ENCODE measurements around the gene WIPF3. TPM values are rescaled to one million over a fixed set of nuclear protein-coding genes. Genes with fewer than 3 reads are reported as not detected.

WIPF3 gene
- total and polyA plus RNA-seq, 4 donors, result 0.10 to 0.23 (median 0.14) TPM; not detected in 1

DNA sequence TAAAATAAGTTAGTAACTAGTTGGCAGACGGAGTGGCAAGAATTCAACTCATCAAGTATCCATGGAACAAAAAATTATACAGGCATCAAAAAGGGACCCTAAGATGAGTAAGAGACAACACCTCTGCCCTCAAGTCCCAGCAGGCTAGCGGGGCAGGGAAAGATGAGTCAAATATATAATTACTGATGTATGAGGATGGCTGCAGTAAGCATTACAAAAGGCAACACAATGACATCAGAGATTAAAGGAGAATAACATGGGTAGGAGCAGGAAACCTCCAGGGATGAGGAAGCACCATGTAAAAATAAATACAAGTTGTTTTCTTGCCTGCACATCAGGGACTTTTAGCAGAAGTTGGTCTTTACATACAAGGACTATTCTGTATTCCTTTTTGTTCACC lies 133.9 kb downstream of the WIPF3 start (continued):
- TF ChIP-seq, protein P1, sequence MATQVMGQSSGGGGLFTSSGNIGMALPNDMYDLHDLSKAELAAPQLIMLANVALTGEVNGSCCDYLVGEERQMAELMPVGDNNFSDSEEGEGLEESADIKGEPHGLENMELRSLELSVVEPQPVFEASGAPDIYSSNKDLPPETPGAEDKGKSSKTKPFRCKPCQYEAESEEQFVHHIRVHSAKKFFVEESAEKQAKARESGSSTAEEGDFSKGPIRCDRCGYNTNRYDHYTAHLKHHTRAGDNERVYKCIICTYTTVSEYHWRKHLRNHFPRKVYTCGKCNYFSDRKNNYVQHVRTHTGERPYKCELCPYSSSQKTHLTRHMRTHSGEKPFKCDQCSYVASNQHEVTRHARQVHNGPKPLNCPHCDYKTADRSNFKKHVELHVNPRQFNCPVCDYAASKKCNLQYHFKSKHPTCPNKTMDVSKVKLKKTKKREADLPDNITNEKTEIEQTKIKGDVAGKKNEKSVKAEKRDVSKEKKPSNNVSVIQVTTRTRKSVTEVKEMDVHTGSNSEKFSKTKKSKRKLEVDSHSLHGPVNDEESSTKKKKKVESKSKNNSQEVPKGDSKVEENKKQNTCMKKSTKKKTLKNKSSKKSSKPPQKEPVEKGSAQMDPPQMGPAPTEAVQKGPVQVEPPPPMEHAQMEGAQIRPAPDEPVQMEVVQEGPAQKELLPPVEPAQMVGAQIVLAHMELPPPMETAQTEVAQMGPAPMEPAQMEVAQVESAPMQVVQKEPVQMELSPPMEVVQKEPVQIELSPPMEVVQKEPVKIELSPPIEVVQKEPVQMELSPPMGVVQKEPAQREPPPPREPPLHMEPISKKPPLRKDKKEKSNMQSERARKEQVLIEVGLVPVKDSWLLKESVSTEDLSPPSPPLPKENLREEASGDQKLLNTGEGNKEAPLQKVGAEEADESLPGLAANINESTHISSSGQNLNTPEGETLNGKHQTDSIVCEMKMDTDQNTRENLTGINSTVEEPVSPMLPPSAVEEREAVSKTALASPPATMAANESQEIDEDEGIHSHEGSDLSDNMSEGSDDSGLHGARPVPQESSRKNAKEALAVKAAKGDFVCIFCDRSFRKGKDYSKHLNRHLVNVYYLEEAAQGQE (IDR thresholded peaks at IDR 0.05), result no peak

GRCh38 chr7:29945259-29945809 lies 139.0 kb downstream of the WIPF3 start:
- Histone ChIP-seq H3K9ac (ENCODE audit: low read depth in 1 of 2, low read length in 2 of 2) (no peak overlapping the region), H3K27ac (ENCODE audit: low read depth in 1 of 2, low read length in 2 of 2) (no peak overlapping the region), H3K9me3 (ENCODE audit: control insufficient read depth in 4 of 4, low read length in 3 of 4) (no peaks in the 10 kb centered on the region), H3K4me1 (ENCODE audit: control insufficient read depth in 4 of 4, insufficient read depth in 4 of 4, low read length in 3 of 4) (no peaks in the 10 kb centered on the region), H3K27me3 (ENCODE audit: control insufficient read depth in 4 of 4, insufficient read depth in 4 of 4, low read length in 3 of 4) (no peaks in the 10 kb centered on the region), H3K36me3 (ENCODE audit: control insufficient read depth in 4 of 4, insufficient read depth in 3 of 4, low read depth in 1 of 4, low read length in 3 of 4) (no peaks in the 10 kb centered on the region), H3K4me3 (ENCODE audit: low read depth in 1 of 3, low read length in 3 of 3) (no peak overlapping the region)
- DNase-seq (ENCODE audit: low spot score), result no peak
- WGBS, result 87% methylated on average over 4 of the region's 4 CpGs
- TF ChIP-seq JUND (IDR thresholded peaks at IDR 0.05) (no peak), GABPA (IDR thresholded peaks at IDR 0.05 in 1 of 2, conservative IDR thresholded peaks at IDR 0.05 in 1 of 2) (no peak), YY1 (IDR thresholded peaks at IDR 0.05) (no peak), ZBTB33 (IDR thresholded peaks at IDR 0.05) (no peak), FOXA1 (IDR thresholded peaks at IDR 0.05) (no peak), RAD21 (IDR thresholded peaks at IDR 0.05) (no peak)

DNA sequence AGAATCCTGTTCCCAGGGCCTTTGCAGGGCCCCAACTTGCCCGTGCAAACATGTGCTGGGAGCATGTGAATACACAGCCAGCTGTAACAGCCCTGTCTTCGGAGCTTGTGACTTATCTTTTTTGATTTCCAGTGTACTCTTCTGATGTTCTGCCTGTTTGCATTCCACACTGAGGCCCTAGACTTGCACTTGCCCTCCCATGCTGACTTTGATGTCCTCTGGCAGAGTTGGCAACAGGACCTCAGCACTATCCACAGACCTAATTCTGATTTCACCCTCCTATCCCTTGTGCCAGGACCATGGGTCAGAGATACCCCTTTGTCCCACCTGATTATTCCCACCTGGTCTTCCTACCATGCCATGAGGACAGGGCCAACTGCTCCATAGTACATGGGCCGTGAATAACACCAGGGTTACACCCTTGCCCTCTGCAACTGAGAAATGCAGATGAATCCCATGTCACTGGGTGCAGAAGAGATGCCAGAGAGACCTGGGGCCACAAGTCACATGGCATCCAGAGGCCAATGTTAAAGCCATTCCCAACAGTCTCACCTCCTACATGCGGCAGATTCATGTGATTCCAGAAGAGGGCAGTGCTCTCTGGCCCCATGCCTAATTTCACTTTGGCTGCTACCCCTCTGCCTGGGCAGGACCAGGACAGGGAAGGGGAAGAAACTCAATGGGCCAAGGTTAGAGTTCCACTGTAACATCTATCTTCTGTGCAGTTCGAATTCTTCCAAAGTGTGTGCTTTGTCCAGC lies 140.3 kb downstream of the WIPF3 start:
- no peak overlapping the region for H3K9ac ChIP-seq (ENCODE audit: low read depth in 1 of 2, low read length in 2 of 2)
- H3K27me3 ChIP-seq (ENCODE audit: control insufficient read depth in 4 of 4, insufficient read depth in 4 of 4, low read length in 3 of 4), result no peaks in the 10 kb centered on the region
- WGBS, result 76% methylated on average over 5 of the region's 5 CpGs
- TF ChIP-seq, protein P2, sequence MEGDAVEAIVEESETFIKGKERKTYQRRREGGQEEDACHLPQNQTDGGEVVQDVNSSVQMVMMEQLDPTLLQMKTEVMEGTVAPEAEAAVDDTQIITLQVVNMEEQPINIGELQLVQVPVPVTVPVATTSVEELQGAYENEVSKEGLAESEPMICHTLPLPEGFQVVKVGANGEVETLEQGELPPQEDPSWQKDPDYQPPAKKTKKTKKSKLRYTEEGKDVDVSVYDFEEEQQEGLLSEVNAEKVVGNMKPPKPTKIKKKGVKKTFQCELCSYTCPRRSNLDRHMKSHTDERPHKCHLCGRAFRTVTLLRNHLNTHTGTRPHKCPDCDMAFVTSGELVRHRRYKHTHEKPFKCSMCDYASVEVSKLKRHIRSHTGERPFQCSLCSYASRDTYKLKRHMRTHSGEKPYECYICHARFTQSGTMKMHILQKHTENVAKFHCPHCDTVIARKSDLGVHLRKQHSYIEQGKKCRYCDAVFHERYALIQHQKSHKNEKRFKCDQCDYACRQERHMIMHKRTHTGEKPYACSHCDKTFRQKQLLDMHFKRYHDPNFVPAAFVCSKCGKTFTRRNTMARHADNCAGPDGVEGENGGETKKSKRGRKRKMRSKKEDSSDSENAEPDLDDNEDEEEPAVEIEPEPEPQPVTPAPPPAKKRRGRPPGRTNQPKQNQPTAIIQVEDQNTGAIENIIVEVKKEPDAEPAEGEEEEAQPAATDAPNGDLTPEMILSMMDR (IDR thresholded peaks at IDR 0.05; ENCODE audit: low read depth, low read length, missing input control), result peak; percentile 40
- TF ChIP-seq FOXA2 (IDR thresholded peaks at IDR 0.05) (no peak), RAD21 (IDR thresholded peaks at IDR 0.05) (peak; percentile 54 to 80)
- no peaks in the 10 kb centered on the region for H3K36me3 ChIP-seq (ENCODE audit: control insufficient read depth in 4 of 4, insufficient read depth in 3 of 4, low read depth in 1 of 4, low read length in 3 of 4)
- H3K4me1 ChIP-seq (ENCODE audit: control insufficient read depth in 4 of 4, insufficient read depth in 4 of 4, low read length in 3 of 4), result no peaks in the 10 kb centered on the region
- no peak overlapping the region for H3K27ac ChIP-seq (ENCODE audit: low read depth in 1 of 2, low read length in 2 of 2)
- H3K4me3 ChIP-seq (ENCODE audit: low read depth in 1 of 3, low read length in 3 of 3), result no peak overlapping the region
- DNase-seq (ENCODE audit: low spot score), result no peak
- H3K9me3 ChIP-seq (ENCODE audit: control insufficient read depth in 4 of 4, low read length in 3 of 4), result peaks cover 0 to 2% (median 0%) of the 10 kb centered on the region in 4 donors

Data from liver (tissue), 9 donors.